ENCODE data around the gene MORF4L1. TPM values are rescaled to one million over a fixed set of nuclear protein-coding genes. Genes with fewer than 3 reads are reported as not detected.

The MORF4L1 gene
- total RNA-seq, 1 experiment from 2014 or later = 503 TPM

DNA sequence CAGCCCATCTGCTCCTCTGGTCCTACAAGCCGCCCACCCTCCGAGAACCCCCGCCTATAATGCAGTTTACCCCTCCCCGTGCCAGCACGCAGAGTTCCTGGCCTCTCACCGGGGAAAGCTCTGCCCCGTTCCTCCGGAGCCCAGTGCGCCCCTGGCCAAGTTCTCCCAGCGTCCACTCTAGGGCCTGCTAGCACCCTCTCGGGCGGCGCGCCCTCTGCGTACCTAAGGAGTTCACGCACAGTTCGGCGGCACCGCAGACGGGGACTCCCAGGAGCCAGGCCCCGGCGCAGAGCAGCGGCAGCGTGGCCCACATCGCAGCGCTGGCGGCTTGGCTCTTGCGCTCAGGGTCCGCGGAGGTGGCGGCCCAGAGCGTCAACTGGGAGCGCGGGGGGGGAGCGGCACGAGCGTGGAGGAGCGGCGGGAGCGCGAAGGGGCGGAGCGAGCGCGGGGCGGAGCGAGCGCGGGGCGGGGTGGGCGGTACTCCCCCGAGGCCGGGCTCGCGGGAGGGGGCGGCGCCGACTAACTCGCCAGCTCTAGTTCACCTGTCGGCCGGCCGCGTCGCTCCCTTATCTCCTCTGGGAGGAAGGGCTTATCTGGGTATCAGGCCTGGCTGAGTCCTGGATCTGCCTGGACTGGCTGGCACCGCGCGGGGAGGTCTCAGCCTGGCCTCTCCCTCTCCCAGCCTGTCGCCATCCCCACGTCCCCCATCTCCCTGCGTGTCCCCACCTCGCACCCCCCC lies 72.1 kb downstream of the MORF4L1 start, which contains the start of gene CTSH (continued):
- TF ChIP-seq FOXP4 (CRISPR knock-in tag; IDR thresholded peaks at IDR 0.05) = peak; percentile 91

- DNase-seq (ENCODE audit: low spot score) (no peak), ATAC-seq (no peak)
- Mint-ChIP-seq H3K9me3 (no peaks in the 10 kb centered on the region), H3K4me3 (no peak overlapping the region), H3K36me3 (no peaks in the 10 kb centered on the region), H3K27me3 (ENCODE audit: low read depth) (peaks cover 47% of the 10 kb centered on the region), H3K27ac (no peak overlapping the region), H3K4me1 (peaks cover 18% of the 10 kb centered on the region)
- no peak for TF ChIP-seq GABPB1 (CRISPR knock-in tag; IDR thresholded peaks at IDR 0.05)
- TF ChIP-seq NR3C1 (CRISPR knock-in tag; conservative IDR thresholded peaks at IDR 0.05; ENCODE audit: low read depth) = no peak
- TF ChIP-seq ZBTB43 (CRISPR knock-in tag; IDR thresholded peaks at IDR 0.05) = no peak
- no peak for TF ChIP-seq ZBTB21 (CRISPR knock-in tag; IDR thresholded peaks at IDR 0.05; ENCODE audit: borderline replicate concordance)
- TF ChIP-seq HMGA2 (CRISPR knock-in tag; IDR thresholded peaks at IDR 0.05) = no peak
- no peak for TF ChIP-seq RELA (CRISPR knock-in tag; IDR thresholded peaks at IDR 0.05; ENCODE audit: borderline replicate concordance)
- TF ChIP-seq ZNF396 (CRISPR knock-in tag; IDR thresholded peaks at IDR 0.05; ENCODE audit: borderline replicate concordance) = no peak
- no peak for TF ChIP-seq ELF4 (CRISPR knock-in tag; IDR thresholded peaks at IDR 0.05; ENCODE audit: low read depth)
- TF ChIP-seq NFE2L1 (CRISPR knock-in tag; IDR thresholded peaks at IDR 0.05) = no peak
- no peak for TF ChIP-seq ZNF416 (CRISPR knock-in tag; IDR thresholded peaks at IDR 0.05)
- TF ChIP-seq CREM (CRISPR knock-in tag; IDR thresholded peaks at IDR 0.05) = no peak
- TF ChIP-seq, protein P1, sequence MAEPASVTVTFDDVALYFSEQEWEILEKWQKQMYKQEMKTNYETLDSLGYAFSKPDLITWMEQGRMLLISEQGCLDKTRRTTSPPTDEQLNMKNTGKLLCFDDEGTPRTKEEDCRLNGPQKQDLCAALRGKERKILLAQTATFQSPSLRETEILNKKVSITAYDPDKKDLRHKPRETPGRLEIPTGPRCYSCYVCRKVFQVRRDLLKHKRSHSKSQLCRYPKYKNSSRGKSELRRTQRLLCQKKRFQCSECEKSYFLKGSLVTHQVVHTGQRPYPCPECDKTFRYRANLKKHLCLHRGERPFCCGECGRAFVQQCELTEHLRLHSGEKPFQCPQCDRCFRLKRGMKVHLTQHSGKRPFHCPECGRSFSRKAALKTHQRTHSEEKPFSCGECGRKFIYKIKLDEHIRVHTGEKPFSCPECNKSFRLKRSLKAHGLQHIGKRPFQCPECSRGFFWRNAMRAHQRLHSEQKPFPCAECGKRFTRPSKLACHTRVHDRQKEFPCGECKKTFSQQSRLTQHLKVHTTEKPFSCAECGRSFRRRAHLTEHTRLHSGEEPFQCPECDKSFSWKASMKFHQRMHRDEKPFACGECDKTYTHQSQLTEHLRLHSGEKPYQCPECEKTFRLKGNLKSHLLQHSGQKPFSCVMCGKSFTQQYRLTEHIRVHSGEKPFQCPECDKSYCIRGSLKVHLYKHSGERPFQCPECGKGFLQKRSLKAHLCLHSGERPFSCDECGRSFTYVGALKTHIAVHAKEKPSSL (CRISPR knock-in tag; conservative IDR thresholded peaks at IDR 0.05) = no peak
- no peak for TF ChIP-seq ATF6 (CRISPR knock-in tag; IDR thresholded peaks at IDR 0.05)
- no peak for TF ChIP-seq OVOL2 (CRISPR knock-in tag; IDR thresholded peaks at IDR 0.05; ENCODE audit: borderline replicate concordance)
- no peak for TF ChIP-seq KAT7 (CRISPR knock-in tag; IDR thresholded peaks at IDR 0.05; ENCODE audit: borderline replicate concordance)
- no peak for TF ChIP-seq ETV6 (CRISPR knock-in tag; IDR thresholded peaks at IDR 0.05)
- ChIA-PET CTCF (interaction anchor here (0.9 to 1.7 kb wide), 4 partner anchors 33 to 238 kb away, joined by 3 to 8 read pairs (median 5); no protein-coding TSS in a partner anchor), POLR2A (interaction anchor here (0.6 kb wide), 1 partner anchor 46 kb away, joined by 6 read pairs; no protein-coding TSS in a partner anchor)
Measured at GRCh38 chr15:78946493-78946892, 73.8 kb downstream of the MORF4L1 start.
